Neural progenitor cell (in vitro differentiated cells): Measurements from ENCODE around the gene MT1M.

Source experiments
- EZH2 ChIP-seq: fragments of 200-600 bp; sonication (generic); IDR thresholded peaks from 2 replicates; pipeline ENCODE4 v1.6.1; 2017; ENCODE audit warnings: antibody characterized with exemption, mild to moderate bottlenecking, moderate library complexity
- TF ChIP-seq, protein P1 (sequence below): fragments of 200-600 bp; sonication (generic); IDR thresholded peaks from 2 replicates; pipeline ENCODE4 v1.5.1; 2017; ENCODE audit warnings: antibody characterized with exemption, mild to moderate bottlenecking

DNA sequence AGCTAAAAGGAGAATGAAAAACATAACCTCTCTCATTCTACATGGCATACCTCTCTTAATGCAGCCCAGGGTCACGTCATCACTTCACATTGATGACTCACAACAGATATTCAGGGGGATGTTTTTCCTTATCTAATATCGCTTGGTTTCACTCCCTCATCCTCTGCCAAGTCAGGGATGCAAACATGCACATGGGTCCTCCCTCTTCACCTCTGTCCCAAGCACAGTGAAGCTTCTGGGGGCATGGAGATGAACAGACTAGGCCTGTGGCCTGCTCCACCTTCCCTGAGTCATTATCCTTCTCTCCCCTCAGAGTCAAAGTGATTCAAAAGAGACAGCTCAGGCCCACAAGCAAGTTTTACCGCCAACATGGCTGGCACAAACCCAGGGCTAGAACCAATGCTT is 26.4 kb upstream of the MT1M start:
- TF ChIP-seq, protein P1, sequence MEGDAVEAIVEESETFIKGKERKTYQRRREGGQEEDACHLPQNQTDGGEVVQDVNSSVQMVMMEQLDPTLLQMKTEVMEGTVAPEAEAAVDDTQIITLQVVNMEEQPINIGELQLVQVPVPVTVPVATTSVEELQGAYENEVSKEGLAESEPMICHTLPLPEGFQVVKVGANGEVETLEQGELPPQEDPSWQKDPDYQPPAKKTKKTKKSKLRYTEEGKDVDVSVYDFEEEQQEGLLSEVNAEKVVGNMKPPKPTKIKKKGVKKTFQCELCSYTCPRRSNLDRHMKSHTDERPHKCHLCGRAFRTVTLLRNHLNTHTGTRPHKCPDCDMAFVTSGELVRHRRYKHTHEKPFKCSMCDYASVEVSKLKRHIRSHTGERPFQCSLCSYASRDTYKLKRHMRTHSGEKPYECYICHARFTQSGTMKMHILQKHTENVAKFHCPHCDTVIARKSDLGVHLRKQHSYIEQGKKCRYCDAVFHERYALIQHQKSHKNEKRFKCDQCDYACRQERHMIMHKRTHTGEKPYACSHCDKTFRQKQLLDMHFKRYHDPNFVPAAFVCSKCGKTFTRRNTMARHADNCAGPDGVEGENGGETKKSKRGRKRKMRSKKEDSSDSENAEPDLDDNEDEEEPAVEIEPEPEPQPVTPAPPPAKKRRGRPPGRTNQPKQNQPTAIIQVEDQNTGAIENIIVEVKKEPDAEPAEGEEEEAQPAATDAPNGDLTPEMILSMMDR, result no peak
- no peak for TF ChIP-seq EZH2
